Calu3 (cell line): ENCODE results near the gene PRIM1. TPM values are rescaled to one million over a fixed set of nuclear protein-coding genes. Genes with fewer than 3 reads are reported as not detected.

ENCODE experiments used
- BruUV-seq: library from RNA; stranded (reverse); fragments of 400-500 nt; replicated peaks from 2 replicates; lab custom pipeline; 2021; lab: Mats Ljungman, UMichigan
- CTCF ChIA-PET: fragments of 300-600 bp; sonication (Branson Sonifier 250); formaldehyde crosslinking; loops from one replicate; lab custom pipeline; 2022; ENCODE audit warnings: antibody characterized with exemption; lab: Charles Lee
- DNase-seq: peaks from one replicate; pipeline ENCODE4 v3.0.0; 2022
- H3K27ac Mint-ChIP-seq: one replicate; pipeline ENCODE4 v1.8.0; 2022; ENCODE audit warnings: mixed read lengths; ENCODE audit not compliant: unreplicated experiment
- H3K27me3 Mint-ChIP-seq: one replicate; pipeline ENCODE4 v1.8.0; 2022; ENCODE audit warnings: mixed read lengths; ENCODE audit not compliant: unreplicated experiment
- H3K36me3 Mint-ChIP-seq: one replicate; pipeline ENCODE4 v1.8.0; 2022; ENCODE audit warnings: mild to moderate bottlenecking, moderate library complexity, mixed read lengths; ENCODE audit not compliant: insufficient read depth, unreplicated experiment
- H3K4me1 Mint-ChIP-seq: one replicate; pipeline ENCODE4 v1.8.0; 2022; ENCODE audit warnings: mild to moderate bottlenecking, low read depth, mixed read lengths; ENCODE audit not compliant: unreplicated experiment
- H3K4me3 Mint-ChIP-seq: one replicate; pipeline ENCODE4 v1.8.0; 2022; ENCODE audit warnings: mild to moderate bottlenecking, low read depth, moderate library complexity, mixed read lengths; ENCODE audit not compliant: unreplicated experiment
- H3K9me3 Mint-ChIP-seq: one replicate; pipeline ENCODE4 v1.8.0; 2022; ENCODE audit warnings: low read depth, mixed read lengths; ENCODE audit not compliant: unreplicated experiment
- intact Hi-C: fragments of 100-400 bp; cut with micrococcal nuclease; formaldehyde crosslinking; loops from one replicate; pipeline ENCODE4 v1.10.0; 2022; ENCODE audit not compliant: unreplicated experiment
- total RNA-seq: library from RNA; stranded (reverse); gene quantifications from 2 replicates; pipeline ENCODE4 v1.2.3, GENCODE V29; 2022
- TF ChIP-seq, protein P1 (sequence below): fragments of 200-600 bp; IDR thresholded peaks from one replicate; pipeline ENCODE4 v1.8.0; 2022; ENCODE audit warnings: antibody characterized with exemption; ENCODE audit not compliant: unreplicated experiment

The PRIM1 gene
- total RNA-seq, 1 experiment from 2014 or later = 39.7 TPM

DNA sequence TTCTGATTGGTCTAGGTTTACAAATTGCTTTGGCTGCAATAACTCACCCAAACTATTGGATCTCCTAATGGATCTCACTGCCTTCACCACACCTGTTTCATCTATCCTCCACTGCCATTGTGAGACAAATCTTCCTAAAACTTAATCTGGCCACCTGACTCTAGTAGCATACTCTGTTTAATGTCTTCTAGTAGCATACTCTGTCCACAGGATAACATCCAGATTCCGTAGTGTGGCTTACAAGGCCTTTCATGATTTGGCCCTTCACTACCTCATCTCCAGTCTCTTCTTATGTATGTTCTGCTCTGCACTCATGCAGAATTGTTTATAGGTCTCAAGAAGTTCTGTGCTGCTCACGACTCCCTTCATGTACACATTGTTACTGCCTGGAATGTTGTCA lies 21.0 kb upstream of the PRIM1 start:
- Mint-ChIP-seq H3K4me3 (no peak overlapping the region), H3K36me3 (no peaks in the 10 kb centered on the region), H3K27ac (no peak overlapping the region), H3K4me1 (peaks cover 5% of the 10 kb centered on the region), H3K9me3 (no peaks in the 10 kb centered on the region), H3K27me3 (peaks cover 13% of the 10 kb centered on the region)
- CTCF ChIA-PET = no interaction called here
- no peak for DNase-seq
- TF ChIP-seq, protein P1, sequence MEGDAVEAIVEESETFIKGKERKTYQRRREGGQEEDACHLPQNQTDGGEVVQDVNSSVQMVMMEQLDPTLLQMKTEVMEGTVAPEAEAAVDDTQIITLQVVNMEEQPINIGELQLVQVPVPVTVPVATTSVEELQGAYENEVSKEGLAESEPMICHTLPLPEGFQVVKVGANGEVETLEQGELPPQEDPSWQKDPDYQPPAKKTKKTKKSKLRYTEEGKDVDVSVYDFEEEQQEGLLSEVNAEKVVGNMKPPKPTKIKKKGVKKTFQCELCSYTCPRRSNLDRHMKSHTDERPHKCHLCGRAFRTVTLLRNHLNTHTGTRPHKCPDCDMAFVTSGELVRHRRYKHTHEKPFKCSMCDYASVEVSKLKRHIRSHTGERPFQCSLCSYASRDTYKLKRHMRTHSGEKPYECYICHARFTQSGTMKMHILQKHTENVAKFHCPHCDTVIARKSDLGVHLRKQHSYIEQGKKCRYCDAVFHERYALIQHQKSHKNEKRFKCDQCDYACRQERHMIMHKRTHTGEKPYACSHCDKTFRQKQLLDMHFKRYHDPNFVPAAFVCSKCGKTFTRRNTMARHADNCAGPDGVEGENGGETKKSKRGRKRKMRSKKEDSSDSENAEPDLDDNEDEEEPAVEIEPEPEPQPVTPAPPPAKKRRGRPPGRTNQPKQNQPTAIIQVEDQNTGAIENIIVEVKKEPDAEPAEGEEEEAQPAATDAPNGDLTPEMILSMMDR = no peak
- BruUV-seq = no TSS peak
- intact Hi-C loops = no loop called here

DNA sequence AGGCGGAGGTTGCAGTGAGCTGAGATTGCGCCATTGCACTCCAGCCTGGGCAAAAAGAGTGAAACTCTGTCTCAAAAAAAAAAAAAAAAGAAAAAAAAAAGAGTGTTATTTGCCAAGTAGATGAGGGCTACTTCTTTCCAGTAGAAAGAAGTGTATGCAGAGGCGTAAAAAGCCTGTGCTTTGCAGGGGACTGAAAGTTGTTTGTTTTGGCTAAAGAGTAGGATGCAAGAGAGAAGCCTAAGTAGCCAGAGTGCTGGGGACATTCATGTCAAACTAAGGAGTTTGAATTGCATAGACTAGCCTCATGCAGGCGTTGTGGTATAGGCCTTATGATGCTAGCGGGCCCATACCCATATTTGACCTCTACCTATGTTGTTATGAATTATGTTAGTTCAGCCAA lies 20.5 kb upstream of the PRIM1 start:
- Mint-ChIP-seq H3K27me3 (peaks cover 18% of the 10 kb centered on the region), H3K4me3 (no peak overlapping the region), H3K9me3 (no peaks in the 10 kb centered on the region), H3K27ac (no peak overlapping the region), H3K4me1 (peaks cover 9% of the 10 kb centered on the region), H3K36me3 (no peaks in the 10 kb centered on the region)
- CTCF ChIA-PET = no interaction called here
- no TSS peak for BruUV-seq
- TF ChIP-seq, protein P1 = no peak
- intact Hi-C loops = no loop called here
- no peak for DNase-seq

DNA sequence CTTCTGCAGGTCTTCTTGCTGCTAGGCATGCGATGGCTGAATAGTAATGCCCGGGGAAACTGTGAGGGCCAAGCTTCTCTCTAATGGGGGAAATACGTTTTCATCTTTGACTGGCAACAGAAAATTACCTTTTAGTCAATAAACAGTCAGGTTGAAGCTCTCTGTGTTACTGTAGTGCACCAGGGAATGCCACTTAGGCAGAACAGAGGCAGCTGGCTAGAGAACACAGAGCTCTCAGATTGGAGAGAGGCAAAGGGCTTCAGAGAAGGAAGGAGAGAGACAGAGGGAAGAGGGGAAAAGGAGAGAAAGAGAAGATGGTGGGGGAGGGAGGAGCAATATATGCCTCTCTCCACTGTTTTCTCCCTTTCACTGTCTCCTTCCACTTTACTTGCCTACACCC lies 17.7 kb upstream of the PRIM1 start:
- CTCF ChIA-PET = no interaction called here
- no peak for DNase-seq
- Mint-ChIP-seq H3K27ac (no peak overlapping the region), H3K36me3 (no peaks in the 10 kb centered on the region), H3K27me3 (peaks cover 29% of the 10 kb centered on the region), H3K9me3 (no peaks in the 10 kb centered on the region), H3K4me3 (no peak overlapping the region), H3K4me1 (peaks cover 9% of the 10 kb centered on the region)
- intact Hi-C loops = no loop called here
- no TSS peak for BruUV-seq
- TF ChIP-seq, protein P1 = no peak

DNA sequence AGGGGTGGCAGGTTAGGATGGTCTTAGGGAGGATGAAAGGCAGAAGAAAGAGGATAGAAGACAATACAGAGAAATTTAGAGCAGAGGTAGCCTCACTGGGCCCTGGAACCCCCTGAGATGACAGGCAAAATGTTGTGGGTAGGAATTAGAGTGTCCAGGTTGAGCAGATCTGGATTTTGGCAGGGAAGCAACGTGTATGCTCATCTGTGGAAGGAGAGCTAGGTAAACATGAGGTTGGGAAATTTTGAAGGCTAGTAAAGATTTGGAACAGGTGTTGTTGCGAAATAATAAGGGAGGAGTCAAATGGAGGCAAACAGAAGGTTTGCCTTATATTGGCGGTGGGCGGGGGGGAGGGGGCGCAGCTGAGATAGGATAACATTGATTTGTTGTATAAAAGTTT lies 16.3 kb upstream of the PRIM1 start:
- no peaks in the 10 kb centered on the region for H3K9me3 Mint-ChIP-seq

More for the DNA sequence above, 16.3 kb upstream of the PRIM1 start:
- TF ChIP-seq, protein P1 = no peak
- H3K27me3 Mint-ChIP-seq = peaks cover 29% of the 10 kb centered on the region
- H3K36me3 Mint-ChIP-seq = no peaks in the 10 kb centered on the region
- no peak overlapping the region for H3K4me3 Mint-ChIP-seq
- no peak for DNase-seq
- H3K27ac Mint-ChIP-seq = no peak overlapping the region
- no TSS peak for BruUV-seq
- H3K4me1 Mint-ChIP-seq = peaks cover 9% of the 10 kb centered on the region
- CTCF ChIA-PET = interaction anchor here (1.1 kb wide), 1 partner anchor 10 kb away, joined by 3 read pairs; no protein-coding TSS in a partner anchor
- intact Hi-C loops = no loop called here
